HG03442 (cell line): Measurements from ENCODE around the gene OVOL2.
A peak's percentile ranks its signal among the peaks of the same experiment; 100 is the strongest.
"Not testable (repeated sequence)": the region's sequence is repeated elsewhere in the genome, so short reads cannot be mapped to it uniquely, and the experiment has no call there.

Source experiments
- ATAC-seq: cut with Tn5 transposase; IDR thresholded peaks from one replicate; pipeline ENCODE4 v1.9.1; 2021; ENCODE audit warnings: mild to moderate bottlenecking, moderate library complexity; ENCODE audit not compliant: unreplicated experiment

OVOL2 gene

GRCh38 chr20:18058661-18059467 is 1.1 kb upstream of the OVOL2 start:
- ATAC-seq, result no peak

GRCh38 chr20:18057994-18058349 is 256 bp upstream of the OVOL2 start:
- ATAC-seq, result no peak

GRCh38 chr20:18056174-18057100 is 1.3 kb downstream of the OVOL2 start:
- ATAC-seq, result no peak

- no peak for ATAC-seq
Observed at GRCh38 chr20:18055261-18055660, 2.5 kb downstream of the OVOL2 start.

- no peak for ATAC-seq
Observed at GRCh38 chr20:18052856-18053255, 4.9 kb downstream of the OVOL2 start.

- no peak for ATAC-seq
Observed at GRCh38 chr20:18050628-18051027, 7.1 kb downstream of the OVOL2 start.

- ATAC-seq, result no peak
Observed at GRCh38 chr20:18048176-18048575, 9.5 kb downstream of the OVOL2 start.

- no peak for ATAC-seq
Observed at GRCh38 chr20:18046535-18046934, 11.2 kb downstream of the OVOL2 start.

- no peak for ATAC-seq
Observed at GRCh38 chr20:18042229-18042628, 15.5 kb downstream of the OVOL2 start.

- no peak for ATAC-seq
Observed at GRCh38 chr20:18041462-18041861, 16.3 kb downstream of the OVOL2 start.

GRCh38 chr20:18039063-18039462 is 18.7 kb downstream of the OVOL2 start:
- ATAC-seq, result no peak

- ATAC-seq, result no peak
Observed at GRCh38 chr20:18034039-18034438, 23.7 kb downstream of the OVOL2 start.

GRCh38 chr20:18032977-18033892 is 24.5 kb downstream of the OVOL2 start:
- no peak for ATAC-seq

GRCh38 chr20:18031888-18032509 is 25.7 kb downstream of the OVOL2 start:
- no peak for ATAC-seq

GRCh38 chr20:18031050-18031449 is 26.7 kb downstream of the OVOL2 start:
- no peak for ATAC-seq

- ATAC-seq, result no peak
Observed at GRCh38 chr20:18030020-18030419, 27.7 kb downstream of the OVOL2 start.

GRCh38 chr20:18027011-18027410 is 30.7 kb downstream of the OVOL2 start:
- ATAC-seq, result not testable (repeated sequence)

GRCh38 chr20:18024606-18025127 is 33.0 kb downstream of the OVOL2 start:
- no peak for ATAC-seq

GRCh38 chr20:18020931-18021330 is 36.8 kb downstream of the OVOL2 start:
- ATAC-seq, result no peak

GRCh38 chr20:18019068-18019467 is 38.6 kb downstream of the OVOL2 start:
- ATAC-seq, result peak; percentile 69
